Tibial nerve (tissue), 4 donors: Measurements from ENCODE around the gene MEIOC. TPM values are rescaled to one million over a fixed set of nuclear protein-coding genes. Genes with fewer than 3 reads are reported as not detected.
"Not testable (repeated sequence)": the region's sequence is repeated elsewhere in the genome, so short reads cannot be mapped to it uniquely, and the experiment has no call there.

Source experiments
- DNase-seq, 2 donors: peaks; one replicate each; pipeline ENCODE4 v3.0.0-alpha.2; 2019; ENCODE audit warnings: low spot score in 2 of 2
- H3K27ac ChIP-seq, 4 donors: fragments of 200-600 bp; sonication (generic) in 3 of 4; one replicate each; pipeline ENCODE4 v1.5.1; 2017 to 2019; ENCODE audit warnings: mild to moderate bottlenecking in 1 of 4
- H3K27me3 ChIP-seq, 2 donors: fragments of 200-600 bp; sonication (generic) in 1 of 2; one replicate each; pipeline versions ENCODE4 v1.5.1 to v1.6.0; 2017 to 2019
- H3K36me3 ChIP-seq, 3 donors: fragments of 200-600 bp; sonication (generic); one replicate each; pipeline ENCODE4 v1.5.1; 2018 to 2019
- H3K4me1 ChIP-seq, 4 donors: fragments of 200-600 bp; sonication (generic) in 3 of 4; one replicate each; pipeline ENCODE4 v1.5.1; 2017 to 2019
- H3K4me3 ChIP-seq, 4 donors: fragments of 200-600 bp; sonication (generic) in 3 of 4; one replicate each; pipeline ENCODE4 v1.5.1; 2017 to 2019; ENCODE audit warnings: mild to moderate bottlenecking in 1 of 4, moderate library complexity in 1 of 4
- H3K9me3 ChIP-seq, 4 donors: fragments of 200-600 bp; sonication (generic) in 3 of 4; one replicate each; pipeline ENCODE4 v1.5.1; 2017 to 2019
- CTCF ChIP-seq, 5 experiments: fragments of 200-600 bp in 3 of 5; fragments of 450-650 bp in 2 of 5; sonication (generic) in 3 of 5; IDR thresholded peaks; one replicate each; pipeline ENCODE4 v1.5.1; 2016 to 2019; ENCODE audit warnings: antibody characterized with exemption in 5 of 5, mild to moderate bottlenecking in 3 of 5, moderate library complexity in 2 of 5
- EP300 ChIP-seq, 2 donors: sonication (generic); formaldehyde crosslinking; IDR thresholded peaks; one replicate each; pipeline ENCODE4 v1.6.1; 2017; ENCODE audit warnings: antibody characterized with exemption in 2 of 2, mild to moderate bottlenecking in 1 of 2
- POLR2A ChIP-seq, 2 donors: fragments of 450-650 bp; IDR thresholded peaks; one replicate each; pipeline ENCODE4 v1.6.1; 2017; ENCODE audit warnings: antibody characterized with exemption in 2 of 2, mild to moderate bottlenecking in 2 of 2, moderate library complexity in 2 of 2
- WGBS, 2 donors: methylation state at CpG; one replicate each; pipeline ENCODE4 v1.1.5; 2018; 5-methylcytosine and 5-hydroxymethylcytosine counted together
- total RNA-seq, 4 donors: library from RNA; depleted of rRNA; stranded (reverse); fragments of >200 nt; gene quantifications; one replicate each; pipeline ENCODE4 v1.1.0, GENCODE V29; 2016

MEIOC gene
- total RNA-seq, 4 donors from 2014 or later = not detected

DNA sequence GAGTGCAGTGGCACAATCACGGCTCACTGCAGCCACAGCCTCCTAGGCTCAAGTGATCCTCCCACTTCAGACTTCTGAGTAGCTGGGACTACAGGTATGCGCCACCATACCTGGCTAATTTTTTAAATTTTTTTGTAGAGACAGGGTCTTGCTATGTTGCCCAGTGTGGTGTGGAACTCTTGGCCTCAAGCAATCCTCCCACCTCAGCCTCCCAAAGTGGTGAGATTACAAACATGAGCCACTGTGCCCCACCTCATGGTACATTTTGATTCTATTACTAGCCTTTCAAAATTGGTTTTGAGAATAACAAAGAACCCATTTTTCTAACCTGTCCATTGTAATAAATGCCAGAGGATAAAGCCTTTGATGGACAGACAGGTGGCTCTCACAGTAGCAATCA, 31.9 kb downstream of the MEIOC start:
- H3K36me3 ChIP-seq = peaks cover 0 to 37% (median 4%) of the 10 kb centered on the region in 3 donors
- no peaks in the 10 kb centered on the region for H3K27me3 ChIP-seq
- no peak overlapping the region for H3K4me3 ChIP-seq
- 86 to 90% methylated on average over 2 of the region's 2 CpGs for WGBS, 2 donors
- no peak overlapping the region for H3K27ac ChIP-seq
- H3K4me1 ChIP-seq = peaks cover 0 to 28% (median 7%) of the 10 kb centered on the region in 4 donors
- no peaks in the 10 kb centered on the region for H3K9me3 ChIP-seq
- TF ChIP-seq POLR2A (IDR thresholded peaks at IDR 0.05) (no peak), EP300 (IDR thresholded peaks at IDR 0.05) (no peak), CTCF (IDR thresholded peaks at IDR 0.05) (no peak)
- no peak for DNase-seq

GRCh38 chr17:44688675-44689476, 32.6 kb downstream of the MEIOC start:
- H3K9me3 ChIP-seq = no peaks in the 10 kb centered on the region
- H3K4me3 ChIP-seq = peak overlapping the region; percentile 54 to 85 (median 74)
- peaks cover 0 to 31% (median 0%) of the 10 kb centered on the region in 3 donors for H3K36me3 ChIP-seq
- WGBS, 2 donors = 2 to 6% methylated on average over 13 of the region's 13 CpGs
- TF ChIP-seq POLR2A (IDR thresholded peaks at IDR 0.05) (no peak), EP300 (IDR thresholded peaks at IDR 0.05) (no peak), CTCF (IDR thresholded peaks at IDR 0.05) (no peak)
- peak overlapping the region; percentile 0 to 86 (median 78) for H3K27ac ChIP-seq
- H3K4me1 ChIP-seq = peaks cover 0 to 28% (median 7%) of the 10 kb centered on the region in 4 donors
- no peaks in the 10 kb centered on the region for H3K27me3 ChIP-seq
- DNase-seq = no peak

GRCh38 chr17:44689477-44690217, 33.4 kb downstream of the MEIOC start, which contains the start of gene CCDC43:
CCDC43 (minus strand) TSS chr17:44689776; CDS start chr17:44689753, 23 bp downstream.
- Histone ChIP-seq H3K4me3 (peak within 1 kb of the TSS; percentile 54 to 85 (median 74)), H3K4me1 (peaks cover 0 to 28% (median 7%) of the 10 kb centered on the region in 4 donors), H3K27ac (peak within 1 kb of the TSS; percentile 0 to 86 (median 78)), H3K36me3 (peaks cover 0 to 23% (median 0%) of the 10 kb centered on the region in 3 donors), H3K27me3 (no peaks in the 10 kb centered on the region), H3K9me3 (no peaks in the 10 kb centered on the region)
- 0% methylated on average over 46 to 51 of the region's 51 CpGs for WGBS, 2 donors
- TF ChIP-seq CTCF (IDR thresholded peaks at IDR 0.05) (peak in 1 of 5 experiments; percentile 29), EP300 (IDR thresholded peaks at IDR 0.05) (peak; percentile 72 to 82), POLR2A (IDR thresholded peaks at IDR 0.05) (peak; percentile 18 to 43)
- peak; percentile 63 to 72 for DNase-seq

DNA sequence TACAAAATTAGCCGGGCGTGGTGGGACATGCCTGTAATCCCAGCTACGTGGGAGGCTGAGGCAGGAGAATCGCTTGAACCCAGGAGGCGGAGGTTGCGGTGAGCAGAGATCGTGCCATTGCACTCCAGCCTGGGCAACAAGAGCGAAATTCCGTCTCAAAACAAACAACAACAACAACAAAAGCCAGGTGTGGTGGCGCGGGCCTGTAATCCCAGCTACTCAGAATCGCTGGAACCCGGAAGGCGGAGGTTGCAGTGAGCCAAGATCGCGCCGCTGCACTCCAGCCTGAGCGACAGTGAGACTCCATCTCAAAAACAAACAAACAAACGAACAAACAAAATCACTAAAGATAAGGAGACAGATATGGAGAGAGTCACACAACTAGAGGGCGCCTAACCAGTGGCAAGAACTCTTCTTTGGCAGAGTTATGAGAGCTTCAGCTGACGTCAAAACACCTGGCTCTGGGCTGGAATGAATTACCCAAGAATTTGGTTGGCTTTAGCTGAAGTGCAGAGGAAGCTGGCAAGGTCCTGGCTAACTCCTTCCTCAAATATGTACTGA, 34.6 kb downstream of the MEIOC start:
- H3K9me3 ChIP-seq, H3K4me3 ChIP-seq, H3K27ac ChIP-seq, DNase-seq, H3K27me3 ChIP-seq: not testable (repeated sequence)
- WGBS, 2 donors = 85 to 86% methylated on average over 21 of the region's 21 CpGs
- Histone ChIP-seq H3K36me3 (peaks cover 0 to 15% (median 0%) of the 10 kb centered on the region in 3 donors), H3K4me1 (peaks cover 0 to 28% (median 7%) of the 10 kb centered on the region in 4 donors)

DNA sequence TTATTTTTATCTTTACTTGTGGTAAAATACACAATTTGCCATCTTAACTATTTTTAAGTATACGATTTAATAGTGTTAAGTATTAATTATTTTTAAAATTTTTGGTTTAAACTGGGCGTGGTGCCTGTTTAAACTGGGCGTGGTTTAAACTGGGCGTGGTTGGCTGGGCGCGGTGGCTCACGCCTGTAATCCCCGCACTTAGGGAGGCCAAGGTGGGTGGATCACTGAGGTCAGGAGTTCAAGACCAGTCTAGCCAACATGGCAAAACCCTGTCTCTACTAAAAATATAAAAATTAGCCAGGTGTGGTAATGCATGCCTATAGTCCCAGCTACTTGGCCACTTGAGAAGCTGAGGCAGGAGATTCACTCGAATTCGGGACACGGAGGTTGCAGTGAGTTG, 37.3 kb downstream of the MEIOC start:
- no peak for DNase-seq
- Histone ChIP-seq H3K4me1 (peaks cover 0 to 15% (median 4%) of the 10 kb centered on the region in 4 donors), H3K27me3 (no peaks in the 10 kb centered on the region), H3K4me3 (no peak overlapping the region), H3K27ac (no peak overlapping the region), H3K36me3 (no peaks in the 10 kb centered on the region), H3K9me3 (no peaks in the 10 kb centered on the region)
- WGBS, 2 donors = 81 to 82% methylated on average over 11 of the region's 11 CpGs
- TF ChIP-seq POLR2A (IDR thresholded peaks at IDR 0.05) = no peak
- no peak for TF ChIP-seq CTCF (IDR thresholded peaks at IDR 0.05)
- TF ChIP-seq EP300 (IDR thresholded peaks at IDR 0.05) = no peak

- not testable (repeated sequence) for H3K36me3 ChIP-seq, H3K9me3 ChIP-seq, H3K4me1 ChIP-seq, DNase-seq, H3K27me3 ChIP-seq, H3K27ac ChIP-seq, H3K4me3 ChIP-seq
- WGBS, 2 donors = 88 to 94% methylated on average over 10 of the region's 10 CpGs
Measured at GRCh38 chr17:44700288-44700687, 44.0 kb downstream of the MEIOC start.
